Activated T-helper 9 cell treated with anti-CD3 and anti-CD28 coated beads, Interleukin-2, amount 50 U/mL, for 16 hours (primary cell): ENCODE data around the gene POU2F1.

ENCODE experiments used
- DNase-seq: peaks from one replicate; pipeline ENCODE4 v3.0.0-alpha.2; 2020; ENCODE audit warnings: low read depth

POU2F1 gene

DNA sequence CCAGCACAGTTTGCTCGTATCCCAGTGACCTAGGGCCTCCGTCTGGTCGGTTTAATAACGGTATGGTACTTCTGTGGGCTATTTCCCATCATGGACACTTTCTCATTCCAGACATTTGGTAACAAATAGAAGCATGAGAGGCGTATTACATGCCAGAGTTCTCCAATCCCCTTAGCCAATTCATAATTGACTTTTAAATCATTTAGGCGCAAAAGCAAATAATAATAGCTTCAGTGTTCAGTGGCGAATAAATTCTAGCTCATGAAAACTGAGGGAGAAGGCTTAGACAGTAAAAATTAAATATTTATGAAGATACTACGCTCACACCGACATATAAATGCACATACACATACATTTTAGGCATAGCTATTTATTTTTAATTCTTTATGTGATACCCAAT lies 247.1 kb downstream of the POU2F1 start:
- DNase-seq: no peak

DNA sequence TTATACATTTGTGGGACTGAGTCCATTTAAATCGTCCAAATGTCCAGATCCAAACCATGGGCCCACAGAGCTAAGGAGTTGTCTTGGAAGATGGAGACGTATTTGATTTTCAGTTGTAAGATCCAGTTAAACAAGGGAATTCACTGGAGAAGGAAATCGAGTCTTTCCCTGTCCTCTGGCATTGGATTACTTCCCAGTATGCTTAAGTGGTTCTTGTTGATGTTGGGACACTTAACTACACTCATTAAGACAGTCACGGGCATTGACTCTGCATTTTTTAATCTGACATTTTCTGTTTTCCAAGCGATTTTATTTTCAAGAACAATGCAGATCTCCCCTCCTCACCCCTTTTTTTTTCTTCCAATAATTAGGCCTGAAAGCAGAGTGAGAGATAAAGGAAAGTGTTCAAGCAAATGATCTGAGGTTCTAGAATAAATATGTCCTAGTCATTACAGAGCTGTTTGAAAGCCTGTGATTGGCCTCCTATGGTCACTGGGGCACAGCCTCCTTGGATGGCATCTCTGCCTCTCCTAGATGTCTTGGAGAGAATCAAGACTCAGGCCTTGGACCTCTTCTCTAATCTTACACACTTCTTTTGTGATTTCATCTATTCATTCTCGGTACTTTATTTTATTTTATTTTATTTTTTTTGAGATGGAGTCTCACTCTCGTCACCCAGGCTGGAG lies 248.7 kb downstream of the POU2F1 start:
- no peak for DNase-seq

DNA sequence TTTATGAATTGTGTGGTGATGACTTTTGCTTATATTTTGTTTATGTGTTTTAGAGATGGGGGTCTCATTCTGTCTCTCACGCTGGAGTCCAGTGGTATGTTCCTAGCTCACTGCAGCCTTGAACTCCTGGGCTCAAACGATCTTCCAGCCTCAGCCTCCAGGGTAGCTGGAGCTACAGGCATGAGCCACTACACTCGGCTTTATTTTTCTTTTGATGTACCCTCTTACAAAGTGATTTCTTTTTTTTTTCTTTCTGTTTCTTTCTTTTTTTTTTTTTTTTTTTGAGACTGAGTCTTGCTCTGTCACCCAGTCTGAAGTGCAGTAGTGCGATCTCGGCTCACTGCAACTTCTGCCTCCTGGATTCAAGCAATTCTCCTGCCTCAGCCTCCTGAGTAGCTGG lies 250.9 kb downstream of the POU2F1 start:
- DNase-seq: no peak

DNA sequence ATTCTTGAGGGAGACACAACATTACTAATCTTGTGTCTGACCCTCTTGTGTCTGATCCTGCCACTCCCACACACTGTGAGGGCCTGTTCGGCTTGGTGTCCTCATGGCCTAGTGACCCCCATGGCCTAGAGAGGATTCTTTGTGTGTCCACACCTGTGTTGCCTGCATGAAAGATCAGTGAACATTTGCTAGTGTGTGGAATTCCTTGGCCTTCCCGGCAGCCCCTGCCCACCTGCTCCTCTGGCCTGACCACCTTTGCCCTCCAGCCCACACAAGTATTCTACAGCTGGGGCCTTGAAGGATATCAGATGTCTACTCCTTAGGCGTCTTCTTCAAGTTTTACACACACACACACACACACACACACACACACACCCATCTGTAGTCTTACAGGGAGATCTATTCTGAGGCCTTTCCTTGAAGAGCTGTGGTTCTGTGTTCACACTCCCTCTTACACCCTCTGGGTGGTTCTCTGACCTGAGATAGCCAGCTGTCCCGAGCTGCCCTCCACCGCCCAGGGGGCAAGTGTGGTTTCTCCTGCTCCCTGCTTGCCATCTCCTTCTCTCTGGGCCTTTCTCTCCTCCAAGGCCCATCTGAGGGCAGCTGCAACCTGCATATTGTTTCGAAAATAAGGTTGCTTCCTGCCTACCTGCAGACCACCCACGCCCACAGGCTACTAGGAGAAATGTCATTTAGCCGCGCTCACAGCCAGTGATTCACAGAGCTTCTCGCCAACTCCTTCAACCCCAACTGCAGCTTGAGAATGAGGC lies 252.3 kb downstream of the POU2F1 start:
- no peak for DNase-seq

DNA sequence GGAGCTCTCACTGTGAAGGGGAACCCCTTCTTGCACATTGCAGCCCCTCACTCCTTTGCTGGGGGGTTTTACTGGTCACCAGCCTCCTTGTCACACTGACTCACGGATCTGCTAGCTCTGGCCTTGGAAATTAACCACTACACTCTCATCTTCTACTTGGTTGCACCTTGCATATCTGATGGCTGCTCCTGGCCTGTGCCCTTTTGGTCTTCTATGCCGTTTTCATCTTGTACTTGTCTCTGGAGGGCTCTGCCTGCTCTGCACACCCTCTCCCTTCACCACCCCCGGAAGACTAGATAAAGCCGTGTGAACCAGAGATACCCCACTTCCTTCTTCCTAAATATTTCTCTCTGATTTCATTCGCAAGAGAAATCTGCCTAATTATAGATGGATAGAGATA lies 253.1 kb downstream of the POU2F1 start:
- DNase-seq: no peak

DNA sequence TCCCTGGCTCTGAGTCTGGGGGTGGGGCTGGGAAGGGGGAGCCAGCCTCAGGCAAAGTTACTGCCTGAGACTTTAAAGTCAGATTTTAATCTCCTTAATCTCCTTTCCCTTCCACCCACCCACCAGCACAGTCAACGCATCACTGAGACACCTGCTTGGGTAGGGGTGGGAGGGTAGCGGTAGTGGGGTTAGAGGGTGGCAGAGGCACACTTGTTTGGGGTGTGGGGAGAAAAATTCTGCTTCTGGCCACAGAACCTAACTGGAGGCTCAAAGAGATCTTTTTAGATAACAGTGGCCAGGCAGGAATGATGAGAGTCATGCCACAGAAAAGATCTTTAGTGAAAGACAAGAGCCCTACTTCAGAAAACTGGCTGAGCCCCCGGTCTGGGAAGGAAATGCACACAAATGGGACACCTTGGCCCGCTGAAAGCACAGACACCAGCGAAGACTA lies 253.5 kb downstream of the POU2F1 start:
- peak; percentile 29 for DNase-seq

DNA sequence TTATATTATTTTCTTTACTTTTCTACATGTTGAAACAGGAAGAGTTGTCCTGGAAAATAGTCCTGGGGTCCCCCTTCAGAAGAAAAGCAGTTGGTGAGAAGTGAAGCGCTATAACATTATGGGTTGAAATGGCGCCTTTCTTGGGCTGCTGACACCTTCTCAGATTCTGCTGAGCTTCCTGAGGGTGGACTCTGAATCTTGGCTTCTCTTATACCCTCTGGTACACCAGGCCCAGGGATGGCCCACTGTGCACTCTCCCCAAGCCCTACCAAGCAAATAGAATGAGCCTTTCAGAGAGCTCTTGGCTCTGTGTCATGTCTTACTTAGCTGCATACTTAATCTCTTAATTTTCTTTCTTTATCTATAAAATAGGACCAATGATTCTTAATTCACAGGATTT lies 255.4 kb downstream of the POU2F1 start:
- DNase-seq: no peak
